IPS DF 4.7 (cell line): Measurements from ENCODE around the gene NRXN2.

ENCODE experiments used
- DNase-seq: peaks from one replicate; pipeline ENCODE4 v3.0.0-alpha.2; 2013; ENCODE audit warnings: low spot score; ENCODE audit errors: extremely low read depth

Gene NRXN2

DNA sequence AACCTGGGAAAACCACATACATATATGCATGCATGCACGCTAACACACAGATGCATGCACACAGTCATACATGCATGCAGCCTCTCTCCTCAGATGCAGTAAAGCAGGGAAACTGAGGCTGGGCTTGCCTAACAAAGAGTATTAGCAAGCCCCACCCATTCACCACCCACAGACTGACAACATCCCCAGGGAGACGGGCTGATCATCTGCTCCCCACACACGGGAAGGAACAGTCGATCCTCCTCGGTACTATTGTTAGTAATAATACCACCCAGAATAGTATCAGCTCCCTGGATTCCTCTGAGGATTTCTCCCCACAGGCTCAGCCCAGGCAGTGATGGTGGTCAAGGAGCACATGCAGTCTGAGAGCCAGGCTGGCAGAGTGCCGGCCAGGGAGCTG is 90.8 kb downstream of the NRXN2 start:
- DNase-seq, result no peak

GRCh38 chr11:64631675-64632074 is 91.3 kb downstream of the NRXN2 start:
- DNase-seq, result no peak

DNA sequence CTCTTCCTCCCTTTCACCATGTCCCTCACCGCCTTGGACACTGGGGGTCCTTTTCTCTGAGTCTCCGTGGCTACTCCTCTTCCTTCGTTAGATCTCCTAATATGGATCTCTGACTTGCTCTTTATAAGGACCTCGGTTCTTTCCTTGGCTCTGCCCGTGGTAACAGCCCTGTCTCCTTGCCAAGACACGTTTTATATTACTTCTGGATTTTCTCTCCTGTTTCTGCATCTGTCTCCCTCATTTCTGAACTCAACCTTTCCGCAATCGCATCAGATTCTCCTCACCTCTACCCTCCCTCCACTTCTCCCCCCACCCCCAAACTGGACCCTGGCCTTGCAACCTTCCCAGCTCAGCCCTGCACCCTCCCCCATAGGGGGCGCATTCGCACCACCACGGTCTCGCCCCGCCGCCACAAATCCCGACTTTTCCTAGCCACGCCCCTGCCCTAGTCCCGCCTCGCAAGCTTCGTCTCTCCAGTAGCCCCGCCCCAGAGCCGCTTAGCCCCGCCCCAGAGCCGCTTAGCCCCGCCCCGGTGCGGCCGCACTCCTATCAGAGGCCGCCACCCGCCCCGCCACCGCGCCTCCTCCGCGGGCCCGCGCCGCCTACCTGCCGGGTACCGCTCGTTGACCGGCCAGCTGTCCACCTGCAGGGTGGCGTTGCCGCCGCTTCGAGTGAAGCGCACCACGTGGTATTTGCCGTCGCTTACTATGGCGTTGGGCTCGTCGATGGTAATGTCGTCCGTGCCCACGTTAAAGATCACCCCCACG is 93.0 kb downstream of the NRXN2 start:
- DNase-seq, result no peak

- no peak for DNase-seq
Measured at GRCh38 chr11:64629103-64629502, 93.9 kb downstream of the NRXN2 start.

DNA sequence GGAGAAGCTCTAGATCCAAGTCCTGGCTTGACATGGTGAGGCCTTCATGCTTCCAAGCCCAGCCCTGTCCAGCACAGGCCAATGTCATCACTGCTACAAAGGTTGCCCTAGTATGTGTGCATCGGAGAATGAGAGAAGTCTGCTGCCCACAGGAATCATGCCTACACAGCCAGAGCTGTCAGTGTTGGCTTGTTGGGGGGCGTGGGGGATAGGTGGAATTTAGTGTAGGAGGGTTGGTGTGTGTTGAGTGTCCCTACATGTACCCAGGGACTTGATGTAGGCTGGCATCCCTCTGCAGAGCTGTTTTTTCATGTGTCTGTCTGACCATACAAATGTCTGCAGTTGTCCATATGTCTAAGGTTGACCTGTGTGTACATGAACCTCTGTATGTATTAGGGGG is 94.4 kb downstream of the NRXN2 start:
- no peak for DNase-seq

DNA sequence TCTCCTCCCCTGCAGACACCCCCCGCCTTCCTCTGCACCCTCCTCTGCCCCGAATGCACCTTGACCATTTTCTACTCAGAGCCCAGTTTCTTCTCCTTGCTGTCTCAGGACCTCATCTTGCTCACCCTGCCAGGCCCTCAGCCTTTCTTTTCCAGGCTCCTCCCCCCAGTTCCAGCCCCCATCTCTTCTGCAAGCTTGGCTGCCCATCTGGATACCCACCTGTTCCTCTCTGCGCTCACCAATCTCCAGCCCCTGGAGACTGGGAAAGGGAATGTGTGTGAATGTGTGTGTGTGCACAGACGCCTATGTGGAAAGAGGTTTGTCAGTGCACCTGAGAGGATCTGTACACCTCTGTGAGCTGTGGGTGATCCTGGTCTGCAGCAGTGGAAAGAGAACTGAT is 95.6 kb downstream of the NRXN2 start:
- DNase-seq, result no peak

- no peak for DNase-seq
Measured at GRCh38 chr11:64626637-64627036, 96.4 kb downstream of the NRXN2 start.

DNA sequence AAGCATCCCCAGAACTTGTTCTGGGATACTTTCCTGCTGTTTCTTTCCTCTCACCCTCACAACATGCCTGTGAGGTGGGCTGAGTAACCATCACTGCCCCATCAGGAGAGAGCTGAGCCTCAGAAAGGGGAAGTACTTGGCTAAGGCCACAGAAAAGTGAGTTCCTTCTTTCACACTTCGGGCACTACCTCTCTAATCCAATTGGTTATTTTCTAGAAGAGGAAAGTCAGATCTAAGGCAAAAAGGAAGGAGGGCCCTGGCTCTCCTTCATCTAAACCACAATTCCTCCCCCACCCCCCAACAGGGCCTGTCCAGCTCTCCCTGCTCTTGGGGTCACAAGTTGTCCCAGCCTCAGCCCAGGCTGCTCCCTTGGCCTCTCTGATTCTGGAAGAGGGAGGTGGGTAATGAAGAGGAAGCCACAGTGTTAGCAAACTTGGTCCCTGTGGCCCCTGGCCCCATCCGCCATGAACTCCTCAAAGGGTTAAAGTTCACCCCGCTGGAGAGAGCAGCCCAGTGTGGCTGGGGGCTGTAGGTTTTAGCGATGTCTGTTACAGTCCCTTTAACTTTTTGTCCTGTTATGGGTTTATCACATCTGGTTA is 98.0 kb downstream of the NRXN2 start:
- DNase-seq, result no peak

- no peak for DNase-seq
Measured at GRCh38 chr11:64622681-64623080, 100.3 kb downstream of the NRXN2 start.

DNA sequence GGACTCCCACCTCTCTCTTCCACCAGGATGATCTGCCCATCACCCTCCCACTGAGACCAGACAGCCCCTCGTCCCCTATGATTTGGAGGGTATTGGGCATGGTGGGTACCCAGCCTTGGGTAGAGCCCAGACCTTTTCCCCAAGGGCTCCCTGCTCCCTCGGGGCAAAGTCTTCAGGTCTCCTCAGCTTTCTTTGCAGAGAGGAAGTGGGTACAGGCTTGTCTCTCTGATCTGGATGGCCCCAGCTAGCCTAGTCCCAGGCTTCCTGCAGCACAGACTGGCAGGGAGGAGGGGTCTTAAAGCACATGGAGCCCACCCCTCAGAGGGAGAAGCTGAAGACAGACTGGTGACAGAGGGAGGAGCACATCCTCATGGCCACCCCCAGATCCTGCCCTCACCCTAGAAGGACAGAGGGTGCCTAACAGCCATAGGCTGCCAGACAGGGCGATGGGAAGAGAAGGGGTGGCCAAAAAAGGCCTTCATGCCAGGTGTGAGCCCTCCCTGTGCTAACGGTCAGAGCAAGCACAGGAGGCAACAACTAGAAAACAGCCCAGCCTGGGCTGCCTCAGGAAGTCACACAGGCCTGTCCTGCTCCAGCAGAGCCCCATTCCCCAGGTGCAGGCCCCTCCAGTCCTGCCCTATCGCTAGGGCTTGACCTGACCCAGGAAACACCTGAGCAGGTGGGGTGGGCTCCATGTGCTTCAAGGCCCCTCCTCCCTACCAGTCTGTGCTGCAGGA is 101.5 kb downstream of the NRXN2 start:
- no peak for DNase-seq

GRCh38 chr11:64620381-64620971 is 102.5 kb downstream of the NRXN2 start:
- no peak for DNase-seq

DNA sequence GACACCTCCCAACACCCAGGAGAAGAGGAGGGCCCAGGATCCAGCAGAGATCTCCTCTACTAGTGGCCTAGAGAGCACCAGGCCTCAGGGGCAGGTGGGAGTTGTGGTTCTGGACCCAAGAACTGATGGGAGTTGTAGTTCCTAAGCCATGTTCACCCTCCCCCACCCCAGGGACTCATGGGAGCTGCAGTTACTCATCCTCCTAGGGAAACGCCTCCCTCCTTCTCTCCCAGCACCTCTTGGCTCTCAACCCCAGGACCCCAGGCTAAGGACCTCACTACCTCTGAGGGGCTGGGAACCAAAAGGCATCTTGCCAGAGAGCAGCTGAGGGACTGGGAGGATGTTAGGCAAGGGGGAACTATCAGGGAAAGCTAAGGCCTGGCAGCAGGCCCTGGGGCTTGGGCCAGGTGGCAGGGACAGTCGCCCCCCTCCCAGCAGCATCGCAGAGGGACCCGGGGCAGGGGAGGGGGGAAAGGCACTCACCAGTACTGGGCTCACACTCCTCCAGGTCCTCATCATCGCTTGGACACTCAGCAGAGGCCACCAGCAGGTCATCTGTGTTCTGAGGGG is 103.1 kb downstream of the NRXN2 start:
- DNase-seq, result no peak

GRCh38 chr11:64619196-64619595 is 103.8 kb downstream of the NRXN2 start:
- no peak for DNase-seq

DNA sequence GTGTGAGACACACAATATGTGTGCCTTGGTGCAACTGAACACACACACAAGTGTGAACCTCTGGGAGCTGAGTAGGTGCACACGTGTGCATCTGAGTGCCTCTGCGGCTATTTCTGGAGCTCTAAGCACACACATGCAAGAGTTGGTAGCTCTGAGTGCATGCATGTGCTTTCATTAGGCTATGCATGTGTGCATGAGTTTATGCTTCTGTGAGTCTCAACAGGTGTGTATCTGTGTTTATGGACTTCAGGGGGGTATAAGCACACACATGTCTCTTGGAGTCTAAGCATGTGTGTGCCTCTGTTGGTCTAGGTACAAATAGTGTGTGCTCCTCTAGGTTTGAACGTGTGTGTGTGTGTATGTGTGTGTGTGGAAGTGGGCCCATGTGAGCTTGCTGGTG is 106.2 kb downstream of the NRXN2 start:
- DNase-seq, result no peak

DNA sequence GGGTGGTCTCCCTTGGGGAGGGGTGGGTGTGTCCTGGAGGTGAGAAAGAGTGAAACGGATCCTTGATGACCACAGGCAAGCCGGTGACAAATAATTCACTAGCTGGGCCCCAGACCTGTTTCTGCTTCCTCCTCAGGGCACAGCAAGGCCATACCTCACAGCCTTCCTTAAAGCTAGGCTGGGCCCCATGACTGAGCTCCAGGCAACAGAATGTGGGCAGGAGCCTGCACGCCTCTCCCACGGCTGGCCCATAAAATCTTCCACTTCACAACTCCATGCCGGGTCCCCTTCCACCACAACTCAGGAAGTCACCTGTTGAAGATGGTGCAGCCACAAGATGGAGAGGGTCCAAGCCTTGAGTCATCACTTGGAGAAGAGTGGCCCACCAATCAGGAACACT is 108.1 kb downstream of the NRXN2 start:
- DNase-seq, result no peak

- no peak for DNase-seq
Measured at GRCh38 chr11:64613648-64614047, 109.3 kb downstream of the NRXN2 start.

GRCh38 chr11:64611869-64612646 is 110.9 kb downstream of the NRXN2 start:
- DNase-seq, result no peak

GRCh38 chr11:64611176-64611575 is 111.8 kb downstream of the NRXN2 start:
- DNase-seq, result no peak

GRCh38 chr11:64610596-64610995 is 112.4 kb downstream of the NRXN2 start:
- DNase-seq, result no peak

GRCh38 chr11:64609436-64610047 is 113.5 kb downstream of the NRXN2 start:
- DNase-seq, result no peak

- no peak for DNase-seq
Measured at GRCh38 chr11:64608636-64609035, 114.4 kb downstream of the NRXN2 start.
